ENCODE data around the gene P4HTM. TPM values are rescaled to one million over a fixed set of nuclear protein-coding genes. Genes with fewer than 3 reads are reported as not detected.

P4HTM gene, protein sequence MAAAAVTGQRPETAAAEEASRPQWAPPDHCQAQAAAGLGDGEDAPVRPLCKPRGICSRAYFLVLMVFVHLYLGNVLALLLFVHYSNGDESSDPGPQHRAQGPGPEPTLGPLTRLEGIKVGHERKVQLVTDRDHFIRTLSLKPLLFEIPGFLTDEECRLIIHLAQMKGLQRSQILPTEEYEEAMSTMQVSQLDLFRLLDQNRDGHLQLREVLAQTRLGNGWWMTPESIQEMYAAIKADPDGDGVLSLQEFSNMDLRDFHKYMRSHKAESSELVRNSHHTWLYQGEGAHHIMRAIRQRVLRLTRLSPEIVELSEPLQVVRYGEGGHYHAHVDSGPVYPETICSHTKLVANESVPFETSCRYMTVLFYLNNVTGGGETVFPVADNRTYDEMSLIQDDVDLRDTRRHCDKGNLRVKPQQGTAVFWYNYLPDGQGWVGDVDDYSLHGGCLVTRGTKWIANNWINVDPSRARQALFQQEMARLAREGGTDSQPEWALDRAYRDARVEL
- total RNA-seq: 25.6 to 31.0 TPM (median 26.3 TPM) in 3 replicates
- long read RNA-seq, transcript P4HTM-202 (9 exons, 2,127 nt): major isoform, 87 of 112 reads
- long read RNA-seq, transcript P4HTM-205 (8 exons, 2,796 nt): minor isoform, 8 of 112 reads
- long read RNA-seq, partial matches to known transcripts: 4 of 112 reads
- long read RNA-seq, other reads (novel, unspliced or antisense): 12 of 112 reads

DNA sequence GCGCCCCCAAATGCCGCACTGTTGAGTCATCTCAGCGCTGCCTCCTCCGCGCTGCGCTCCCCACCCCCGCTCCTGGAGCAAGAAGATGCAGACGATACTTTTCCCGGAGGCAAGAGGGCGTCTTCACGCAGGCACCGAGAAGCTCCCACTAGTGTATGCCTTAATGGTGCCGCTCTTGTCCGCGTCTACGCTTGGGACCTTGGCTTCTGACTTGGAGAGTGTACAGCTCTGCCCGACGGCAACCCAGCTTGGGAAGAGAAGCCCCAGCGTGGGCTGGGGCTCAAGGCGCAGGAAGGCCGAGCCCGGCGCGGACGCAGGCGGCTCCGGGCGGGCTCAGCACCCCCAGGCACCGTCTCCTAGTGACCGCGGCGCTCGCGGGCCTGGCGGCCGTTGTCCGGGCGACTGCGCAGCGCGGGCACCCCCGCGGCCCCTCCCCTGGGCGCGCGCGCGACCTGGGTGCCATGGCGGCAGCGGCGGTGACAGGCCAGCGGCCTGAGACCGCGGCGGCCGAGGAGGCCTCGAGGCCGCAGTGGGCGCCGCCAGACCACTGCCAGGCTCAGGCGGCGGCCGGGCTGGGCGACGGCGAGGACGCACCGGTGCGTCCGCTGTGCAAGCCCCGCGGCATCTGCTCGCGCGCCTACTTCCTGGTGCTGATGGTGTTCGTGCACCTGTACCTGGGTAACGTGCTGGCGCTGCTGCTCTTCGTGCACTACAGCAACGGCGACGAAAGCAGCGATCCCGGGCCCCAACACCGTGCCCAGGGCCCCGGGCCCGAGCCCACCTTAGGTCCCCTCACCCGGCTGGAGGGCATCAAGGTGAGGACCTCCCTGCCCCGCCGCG, at the start of gene P4HTM:
P4HTM (plus strand) TSS at position 446 of the 840 bp plus-strand sequence; CDS start at position 462, 16 bp downstream.
- Mint-ChIP-seq H3K4me1 (ENCODE audit: low read depth) (peaks cover 28% of the 10 kb centered on the region), H3K9me3 (ENCODE audit: low read depth) (no peaks in the 10 kb centered on the region), H3K27ac (ENCODE audit: unreplicated experiment) (peak within 1 kb of the TSS; percentile 96), H3K36me3 (ENCODE audit: low read depth) (peaks cover 1% of the 10 kb centered on the region), H3K27me3 (ENCODE audit: low read depth) (no peaks in the 10 kb centered on the region), H3K4me3 (ENCODE audit: unreplicated experiment) (peak within 1 kb of the TSS; percentile 94)
- TF ChIP-seq, protein P1, sequence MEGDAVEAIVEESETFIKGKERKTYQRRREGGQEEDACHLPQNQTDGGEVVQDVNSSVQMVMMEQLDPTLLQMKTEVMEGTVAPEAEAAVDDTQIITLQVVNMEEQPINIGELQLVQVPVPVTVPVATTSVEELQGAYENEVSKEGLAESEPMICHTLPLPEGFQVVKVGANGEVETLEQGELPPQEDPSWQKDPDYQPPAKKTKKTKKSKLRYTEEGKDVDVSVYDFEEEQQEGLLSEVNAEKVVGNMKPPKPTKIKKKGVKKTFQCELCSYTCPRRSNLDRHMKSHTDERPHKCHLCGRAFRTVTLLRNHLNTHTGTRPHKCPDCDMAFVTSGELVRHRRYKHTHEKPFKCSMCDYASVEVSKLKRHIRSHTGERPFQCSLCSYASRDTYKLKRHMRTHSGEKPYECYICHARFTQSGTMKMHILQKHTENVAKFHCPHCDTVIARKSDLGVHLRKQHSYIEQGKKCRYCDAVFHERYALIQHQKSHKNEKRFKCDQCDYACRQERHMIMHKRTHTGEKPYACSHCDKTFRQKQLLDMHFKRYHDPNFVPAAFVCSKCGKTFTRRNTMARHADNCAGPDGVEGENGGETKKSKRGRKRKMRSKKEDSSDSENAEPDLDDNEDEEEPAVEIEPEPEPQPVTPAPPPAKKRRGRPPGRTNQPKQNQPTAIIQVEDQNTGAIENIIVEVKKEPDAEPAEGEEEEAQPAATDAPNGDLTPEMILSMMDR (IDR thresholded peaks at IDR 0.05): peak; percentile 73
- no peak for DNase-seq (ENCODE audit: low spot score)

DNA sequence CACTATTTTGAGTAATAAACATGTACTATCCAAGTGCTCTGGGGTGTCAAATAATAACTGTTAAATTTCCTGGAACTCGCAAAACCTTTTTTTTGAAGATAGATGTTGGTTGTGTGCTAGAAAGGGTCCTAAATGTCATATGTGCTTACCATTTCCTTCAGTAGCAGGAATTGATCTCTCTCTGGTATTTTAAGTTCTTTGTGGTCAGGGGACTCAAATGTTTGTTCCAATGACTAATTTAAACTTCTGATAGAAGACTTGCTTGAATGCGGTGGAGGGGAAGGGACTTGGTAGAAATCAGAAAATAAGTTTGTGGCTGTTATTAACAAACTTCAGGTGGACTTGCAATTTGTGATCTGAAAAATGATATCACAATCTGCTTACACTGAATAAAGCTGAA, 44.6 kb upstream of the P4HTM start:
- TF ChIP-seq, protein P1 (IDR thresholded peaks at IDR 0.05): no peak
- Mint-ChIP-seq H3K27me3 (ENCODE audit: low read depth) (no peaks in the 10 kb centered on the region), H3K27ac (ENCODE audit: unreplicated experiment) (no peak overlapping the region), H3K4me1 (ENCODE audit: low read depth) (peaks cover 24% of the 10 kb centered on the region), H3K4me3 (ENCODE audit: unreplicated experiment) (no peak overlapping the region), H3K9me3 (ENCODE audit: low read depth) (no peaks in the 10 kb centered on the region), H3K36me3 (ENCODE audit: low read depth) (peaks cover 8% of the 10 kb centered on the region)
- no peak for DNase-seq (ENCODE audit: low spot score)

DNA sequence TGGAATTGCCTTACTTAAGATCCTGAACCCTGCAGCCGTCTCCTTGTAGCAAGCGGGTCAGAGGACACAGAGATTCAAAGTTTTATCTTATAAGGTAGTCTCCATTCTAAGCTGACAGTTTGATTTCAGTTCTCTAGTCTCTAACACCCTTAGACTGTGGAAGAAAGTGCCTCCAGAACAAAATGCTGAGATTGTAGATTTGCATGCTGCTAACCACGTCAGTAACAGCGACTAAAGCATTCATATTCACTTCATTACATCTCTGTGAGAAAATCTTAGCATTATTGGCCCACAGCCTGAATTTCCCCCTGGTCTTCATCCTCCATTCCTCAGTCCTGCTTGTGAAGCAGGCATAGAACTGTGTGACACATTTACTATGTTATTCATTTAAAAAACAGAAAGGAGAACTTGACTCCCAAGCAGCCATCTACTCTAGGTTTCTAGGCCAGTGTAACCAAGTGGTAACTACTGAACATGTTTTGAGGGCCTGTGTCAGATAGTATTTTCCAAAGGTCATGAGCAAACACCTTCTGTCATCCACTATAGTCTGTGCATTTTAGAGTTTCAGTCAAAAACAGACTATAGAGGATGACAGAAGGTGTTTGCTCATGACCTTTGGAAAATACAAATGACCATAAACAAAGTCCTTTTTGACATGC, 44.0 kb upstream of the P4HTM start:
- Mint-ChIP-seq H3K9me3 (ENCODE audit: low read depth) (no peaks in the 10 kb centered on the region), H3K27ac (ENCODE audit: unreplicated experiment) (no peak overlapping the region), H3K4me1 (ENCODE audit: low read depth) (peaks cover 24% of the 10 kb centered on the region), H3K27me3 (ENCODE audit: low read depth) (no peaks in the 10 kb centered on the region), H3K36me3 (ENCODE audit: low read depth) (peaks cover 8% of the 10 kb centered on the region), H3K4me3 (ENCODE audit: unreplicated experiment) (no peak overlapping the region)
- no peak for DNase-seq (ENCODE audit: low spot score)
- TF ChIP-seq, protein P1 (IDR thresholded peaks at IDR 0.05): no peak

DNA sequence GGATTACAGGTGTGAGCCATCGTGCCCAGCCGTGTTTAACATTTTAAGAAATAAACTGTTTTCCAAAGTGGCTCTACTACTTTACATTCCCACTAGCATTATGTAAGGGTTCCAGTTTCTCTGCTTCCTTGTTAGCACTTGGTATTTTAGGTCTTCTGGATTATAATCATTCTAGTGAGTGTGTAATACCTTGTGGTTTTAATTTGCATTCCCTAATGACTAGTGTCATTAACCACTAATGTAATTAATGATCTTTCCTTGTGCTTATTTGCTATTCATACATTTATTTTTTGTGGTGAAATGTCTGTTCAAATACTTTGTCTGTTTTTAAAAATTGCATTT, 40.7 kb upstream of the P4HTM start:
- H3K27ac Mint-ChIP-seq (ENCODE audit: unreplicated experiment): peak overlapping the region; percentile 64
- H3K27me3 Mint-ChIP-seq (ENCODE audit: low read depth): no peaks in the 10 kb centered on the region
- TF ChIP-seq, protein P1 (IDR thresholded peaks at IDR 0.05): no peak
- peaks cover 24% of the 10 kb centered on the region for H3K4me1 Mint-ChIP-seq (ENCODE audit: low read depth)
- DNase-seq (ENCODE audit: low spot score): no peak
- H3K9me3 Mint-ChIP-seq (ENCODE audit: low read depth): no peaks in the 10 kb centered on the region
- H3K4me3 Mint-ChIP-seq (ENCODE audit: unreplicated experiment): no peak overlapping the region
- peaks cover 6% of the 10 kb centered on the region for H3K36me3 Mint-ChIP-seq (ENCODE audit: low read depth)
